ENCODE results near the gene NACAD.

- no peak for TF ChIP-seq EZH2 (IDR thresholded peaks at IDR 0.05; ENCODE audit: borderline replicate concordance)
- TF ChIP-seq CTCF (IDR thresholded peaks at IDR 0.05; ENCODE audit: poor library complexity): no peak
- no peak for TF ChIP-seq EZH2phosphoT487 (IDR thresholded peaks at IDR 0.05; ENCODE audit: low read depth, severe bottlenecking, unreplicated experiment)
Measured at GRCh38 chr7:45087301-45088145, 1.2 kb downstream of the NACAD start.
